HuH-7 (cell line): ENCODE measurements around the gene IFI35.
A peak's percentile ranks its signal among the peaks of the same experiment; 100 is the strongest.
"Not testable (repeated sequence)": the region's sequence is repeated elsewhere in the genome, so short reads cannot be mapped to it uniquely, and the experiment has no call there.

Source experiments
- DNase-seq: peaks from one replicate; pipeline ENCODE4 v3.0.0; 2011; ENCODE audit warnings: low spot score

The IFI35 gene

GRCh38 chr17:43024407-43025289, 18.1 kb downstream of the IFI35 start, which contains the start of gene RND2:
RND2 (plus strand) TSS chr17:43025231; CDS start chr17:43025348, 117 bp downstream.
- DNase-seq: peak; percentile 99

- DNase-seq: no peak
Measured at GRCh38 chr17:43025290-43025657, 18.7 kb downstream of the IFI35 start.

- no peak for DNase-seq
Measured at GRCh38 chr17:43025766-43026537, 19.4 kb downstream of the IFI35 start.

GRCh38 chr17:43026595-43026994, 20.0 kb downstream of the IFI35 start:
- DNase-seq: no peak

- DNase-seq: no peak
Measured at GRCh38 chr17:43027091-43028032, 20.8 kb downstream of the IFI35 start.

GRCh38 chr17:43028221-43028861, 21.8 kb downstream of the IFI35 start:
- no peak for DNase-seq

- DNase-seq: no peak
Measured at GRCh38 chr17:43030137-43030767, 23.7 kb downstream of the IFI35 start.

GRCh38 chr17:43031666-43032065, 25.1 kb downstream of the IFI35 start:
- no peak for DNase-seq

GRCh38 chr17:43033948-43034881, 27.6 kb downstream of the IFI35 start:
- no peak for DNase-seq

- DNase-seq: no peak
Measured at GRCh38 chr17:43034894-43035293, 28.3 kb downstream of the IFI35 start.

- DNase-seq: no peak
Measured at GRCh38 chr17:43039646-43040045, 33.1 kb downstream of the IFI35 start.

GRCh38 chr17:43040655-43041054, 34.1 kb downstream of the IFI35 start:
- DNase-seq: peak; percentile 67

GRCh38 chr17:43042025-43042628, 35.5 kb downstream of the IFI35 start:
- DNase-seq: no peak

GRCh38 chr17:43043307-43043706, 36.7 kb downstream of the IFI35 start:
- DNase-seq: no peak

- no peak for DNase-seq
Measured at GRCh38 chr17:43044024-43044423, 37.4 kb downstream of the IFI35 start.

- no peak for DNase-seq
Measured at GRCh38 chr17:43051969-43052368, 45.4 kb downstream of the IFI35 start.

GRCh38 chr17:43053008-43053407, 46.4 kb downstream of the IFI35 start:
- not testable (repeated sequence) for DNase-seq

GRCh38 chr17:43056051-43056450, 49.5 kb downstream of the IFI35 start:
- DNase-seq: no peak

- no peak for DNase-seq
Measured at GRCh38 chr17:43062984-43063638, 56.5 kb downstream of the IFI35 start.
